Measurements from ENCODE around the gene CDH23.
A peak's percentile ranks its signal among the peaks of the same experiment; 100 is the strongest.

CDH23 gene

DNA sequence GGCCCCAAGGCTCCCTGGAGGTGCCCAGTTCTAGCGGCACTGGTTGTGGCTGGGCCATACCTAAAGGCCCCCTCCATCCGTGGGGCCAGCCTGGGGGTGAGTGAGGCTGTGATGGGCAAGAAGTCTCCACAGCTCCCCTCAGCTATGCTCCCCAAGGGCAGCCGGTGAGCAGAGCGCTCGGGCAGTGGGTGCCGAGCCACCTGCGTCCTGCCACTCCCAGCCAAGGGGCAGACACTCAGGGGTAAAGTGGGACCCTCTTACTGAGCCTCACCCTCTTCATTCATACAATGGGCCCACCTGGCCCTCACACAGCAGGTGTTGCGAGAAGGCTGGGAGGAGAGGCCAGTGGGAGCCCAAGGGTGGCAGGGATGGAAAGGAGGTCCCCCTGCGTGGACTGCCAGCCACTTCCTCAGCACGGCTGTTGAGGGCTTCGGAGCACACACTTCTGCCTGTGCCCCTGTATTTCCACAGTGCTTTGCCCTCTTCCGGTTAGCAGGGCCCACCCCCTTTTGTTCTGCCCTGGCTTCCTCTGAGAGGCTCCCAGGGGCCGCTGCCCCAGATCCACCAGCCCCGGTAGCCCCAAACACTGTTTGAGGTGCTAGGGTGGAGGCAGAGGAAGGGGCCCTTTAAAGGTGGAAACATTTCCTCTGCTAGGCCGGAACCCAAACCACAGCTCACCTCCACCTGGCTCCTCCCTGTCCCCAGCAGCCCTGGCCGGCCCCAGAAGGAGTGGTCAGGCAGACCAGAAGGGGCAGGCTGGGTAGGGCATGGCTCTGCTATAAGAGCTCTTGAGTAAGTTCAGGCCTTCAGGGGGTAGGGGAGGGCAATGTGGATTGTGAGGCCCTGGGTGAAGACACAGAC, 339.2 kb downstream of the CDH23 start:
- peak; percentile 26 to 49 for DNase-seq

DNA sequence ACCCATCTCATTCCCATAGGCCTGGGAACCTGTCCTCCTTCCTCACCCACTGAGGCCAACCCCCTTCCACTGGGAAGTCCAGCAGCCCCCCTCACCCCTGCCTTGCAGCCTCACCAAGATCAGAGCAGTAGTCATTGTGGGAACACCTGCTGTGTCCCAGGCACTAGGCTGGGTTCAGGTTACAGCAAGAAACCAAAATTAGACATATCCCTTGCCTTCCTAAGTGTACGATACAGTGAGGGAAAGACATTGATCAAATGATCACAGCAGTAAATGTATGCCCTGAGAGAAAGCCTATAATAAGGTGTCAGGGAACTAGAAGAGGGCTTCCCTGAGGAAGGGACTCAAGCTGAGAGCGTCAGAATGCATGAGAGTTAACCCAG, 339.8 kb downstream of the CDH23 start:
- no peak for DNase-seq

DNA sequence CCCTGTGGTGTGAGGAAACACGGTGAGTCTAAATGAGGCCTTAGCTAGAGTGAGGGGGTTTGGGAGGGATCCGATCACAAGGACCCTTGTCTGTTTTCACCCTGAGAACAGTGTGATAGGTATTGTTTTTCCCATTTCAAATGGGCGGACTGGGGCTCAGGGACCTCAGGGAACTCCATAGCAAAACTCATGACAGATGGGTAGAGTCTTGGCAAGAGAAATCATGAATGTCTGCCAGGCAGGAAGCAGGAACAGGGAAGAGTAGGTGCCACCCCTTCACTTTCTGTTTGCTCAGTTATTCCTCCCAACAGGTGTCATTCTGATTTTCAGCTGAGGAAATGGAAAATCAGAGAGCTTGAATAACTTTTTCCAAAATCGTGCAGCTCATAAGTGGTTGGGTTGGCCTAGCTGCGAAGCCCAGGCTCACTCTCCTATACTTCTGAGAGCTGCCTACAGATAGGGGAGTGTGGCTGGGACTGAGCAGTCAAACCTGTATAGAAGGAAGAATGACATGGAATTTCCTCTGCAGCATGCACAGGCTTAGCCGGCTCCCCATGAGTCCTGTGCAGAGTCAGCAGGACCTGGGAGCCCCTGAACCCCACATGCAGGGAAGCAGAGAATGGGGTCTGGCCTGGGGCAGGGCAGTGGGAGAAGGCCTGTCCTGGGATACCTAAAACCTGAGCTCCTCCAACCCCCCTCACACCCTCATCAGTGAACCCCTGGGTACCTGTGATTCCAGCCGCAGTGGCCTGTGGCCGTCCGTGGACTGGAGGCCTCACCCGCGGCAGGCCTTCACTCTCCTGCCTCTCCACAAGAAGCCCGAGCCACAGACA, 340.5 kb downstream of the CDH23 start:
- no peak for DNase-seq

DNA sequence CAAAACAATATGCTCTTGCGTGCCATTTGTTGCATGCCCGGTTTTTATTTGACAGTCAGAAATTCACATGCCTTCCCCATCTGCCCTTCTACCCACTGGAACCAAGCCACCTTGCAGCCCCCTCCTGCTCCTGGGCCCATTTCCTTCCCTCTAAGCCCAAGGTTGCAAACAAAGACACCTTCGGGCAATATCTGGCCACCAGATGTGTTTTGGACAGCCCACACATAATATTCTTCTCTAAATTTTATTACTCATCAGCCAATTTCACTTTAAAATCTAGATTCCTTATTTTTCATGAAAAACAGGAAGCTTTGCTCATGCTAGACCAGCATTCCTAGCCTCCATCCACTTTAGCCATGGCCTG, 341.1 kb downstream of the CDH23 start:
- no peak for DNase-seq

DNA sequence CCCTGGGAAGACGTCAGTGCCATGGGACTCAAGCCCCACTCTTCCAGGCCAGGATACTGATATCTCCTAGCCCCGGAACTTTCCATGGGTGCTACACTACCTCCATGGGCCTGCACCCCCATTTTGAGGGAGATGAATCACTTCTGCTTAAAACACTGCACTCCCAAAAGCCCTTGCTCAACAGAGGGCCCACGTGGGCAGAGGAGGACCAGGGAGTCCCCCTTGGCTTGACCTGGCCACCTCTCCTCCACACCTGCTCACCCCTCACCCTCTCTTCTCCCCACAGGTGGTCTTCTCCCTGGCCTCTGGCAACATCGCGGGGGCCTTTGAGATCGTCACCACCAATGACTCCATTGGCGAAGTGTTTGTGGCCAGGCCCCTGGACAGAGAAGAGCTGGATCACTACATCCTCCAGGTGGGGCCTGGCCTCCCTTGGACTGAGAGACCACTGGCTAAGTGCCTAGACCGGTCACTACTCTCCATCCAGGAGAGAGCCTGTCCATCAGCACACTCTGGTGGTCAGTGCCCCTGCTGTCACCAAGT, 342.7 kb downstream of the CDH23 start:
- no peak for DNase-seq

DNA sequence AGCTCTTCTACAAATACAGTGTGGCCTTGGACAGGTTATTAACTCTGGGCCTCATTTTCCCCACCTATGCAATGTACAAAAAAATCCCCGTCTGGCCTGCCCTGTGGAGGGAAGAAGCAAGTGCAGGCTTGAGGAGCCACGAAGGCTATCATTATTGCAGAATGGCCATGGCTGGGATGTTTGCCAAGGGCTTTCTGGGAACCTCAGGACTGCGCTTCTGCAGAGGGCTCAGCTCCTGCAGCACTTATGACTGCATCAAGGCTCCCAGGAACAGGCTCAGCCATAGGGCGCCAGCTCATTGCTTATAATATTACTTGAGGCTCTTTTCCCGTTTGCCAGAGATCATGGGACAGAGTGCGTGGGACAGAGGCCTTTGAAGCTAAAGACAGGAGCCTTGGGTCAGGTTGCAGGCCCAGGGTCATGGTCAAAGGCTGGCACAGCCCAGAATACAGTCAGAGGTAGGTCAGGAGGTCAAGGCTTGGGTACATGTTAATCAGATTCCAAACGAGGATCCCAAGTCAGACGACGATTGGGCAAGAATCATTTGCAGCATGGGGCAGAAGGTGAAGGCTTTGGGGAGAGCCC, 343.4 kb downstream of the CDH23 start:
- peak; percentile 44 to 46 for DNase-seq

DNA sequence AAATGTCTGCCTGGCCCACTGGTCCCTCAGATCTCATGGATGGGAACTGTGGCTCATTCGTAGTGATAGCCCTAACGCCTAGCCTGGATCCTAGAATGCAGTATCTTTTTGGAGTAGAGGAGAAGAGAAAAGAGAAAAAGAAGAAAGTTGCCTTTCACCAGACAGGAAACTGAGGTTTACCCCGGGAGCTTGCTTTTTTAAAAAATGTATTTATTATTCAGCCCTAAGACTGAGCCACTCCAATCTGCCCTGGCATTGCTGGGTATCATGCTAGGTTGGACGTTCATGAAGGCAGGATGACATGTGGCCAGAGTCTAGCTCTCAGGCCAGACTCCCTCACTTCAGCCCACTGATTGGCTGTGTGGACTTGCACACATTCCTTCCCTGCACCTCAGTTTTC, 344.3 kb downstream of the CDH23 start:
- no peak for DNase-seq

DNA sequence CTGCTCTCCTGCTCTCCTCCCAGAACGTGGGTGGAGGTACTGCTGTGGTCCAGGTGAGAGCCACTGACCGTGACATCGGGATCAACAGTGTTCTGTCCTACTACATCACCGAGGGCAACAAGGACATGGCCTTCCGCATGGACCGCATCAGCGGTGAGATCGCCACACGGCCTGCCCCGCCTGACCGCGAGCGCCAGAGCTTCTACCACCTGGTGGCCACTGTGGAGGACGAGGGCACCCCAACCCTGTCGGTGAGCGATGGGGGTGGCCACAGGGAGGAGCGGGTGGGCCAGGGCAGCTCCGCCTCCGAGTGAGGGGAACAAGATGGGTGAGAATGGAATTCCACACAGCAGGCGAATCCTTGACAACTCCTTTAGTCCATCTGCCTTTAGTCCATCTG, 345.0 kb downstream of the CDH23 start:
- DNase-seq = no peak

DNA sequence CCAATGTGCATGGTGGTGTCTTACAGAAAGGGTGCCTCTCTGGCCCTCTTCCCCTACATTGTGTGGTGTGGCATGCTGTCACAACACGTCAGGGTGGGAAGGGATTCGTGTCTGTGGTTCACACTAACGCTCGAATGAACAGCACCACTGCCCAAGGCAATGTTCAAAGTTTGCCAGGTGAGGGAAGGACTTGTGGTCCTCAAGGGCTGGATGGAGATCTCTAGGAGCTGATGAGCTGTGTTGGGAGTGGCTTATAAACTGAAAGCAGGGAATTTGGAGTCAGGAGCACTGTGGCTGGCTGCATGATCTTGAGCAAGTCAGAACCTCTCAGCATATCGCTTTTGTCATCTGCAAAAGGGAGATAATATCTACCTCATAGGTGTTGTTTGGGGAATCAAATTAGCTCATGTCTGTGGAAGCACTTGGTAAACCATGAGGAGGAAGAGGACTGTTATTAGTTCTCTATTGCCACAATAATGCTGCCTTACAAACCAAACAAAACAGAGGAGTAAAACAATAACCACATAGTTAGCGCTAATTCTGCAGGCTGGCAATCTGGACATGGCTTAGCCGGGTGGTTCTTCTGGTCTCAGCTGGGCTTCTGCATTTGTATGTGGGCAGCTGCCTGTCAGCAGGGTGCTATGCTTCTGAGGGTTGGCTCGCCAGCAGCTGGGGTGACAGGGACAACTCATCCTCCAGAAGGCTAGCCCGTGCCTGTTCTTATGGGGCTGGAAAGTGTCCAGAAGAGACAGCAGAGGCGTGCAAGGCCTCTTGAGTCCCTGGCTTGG, 345.8 kb downstream of the CDH23 start:
- no peak for DNase-seq

DNA sequence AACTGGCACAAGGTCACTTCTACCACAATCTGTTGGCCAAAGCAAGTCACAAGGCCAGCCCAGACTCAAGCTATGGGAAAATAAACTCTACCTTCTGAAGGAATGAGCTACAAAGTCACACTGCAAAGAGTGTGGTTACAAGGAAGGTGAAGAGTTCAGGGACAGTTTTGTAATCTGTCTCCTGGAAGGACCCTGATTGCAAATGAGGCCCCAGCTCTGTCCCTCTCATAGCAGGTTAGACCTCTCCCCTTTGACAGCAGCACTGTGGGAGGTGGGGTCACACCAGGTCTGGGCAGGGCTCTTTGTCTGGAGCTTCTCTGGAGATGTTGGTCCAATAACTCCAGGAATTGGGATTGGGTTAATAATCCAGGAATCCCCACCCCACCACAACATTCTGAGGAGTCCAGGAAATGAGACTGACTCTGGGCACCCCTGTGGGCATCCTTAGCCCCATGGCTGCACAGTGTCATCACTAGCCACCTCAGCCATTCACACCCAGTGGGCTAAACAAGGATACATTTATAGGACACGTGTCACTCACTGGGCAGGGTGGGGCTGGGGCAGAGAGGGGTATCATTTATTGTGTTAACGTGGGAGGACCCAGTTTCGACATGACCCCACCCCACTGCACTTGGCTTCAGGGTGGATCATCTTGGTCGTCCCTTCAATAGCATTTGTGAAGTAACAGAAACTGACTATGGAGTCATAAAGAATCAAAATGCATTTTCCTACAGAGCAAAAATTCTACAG, 346.5 kb downstream of the CDH23 start:
- no peak for DNase-seq

DNA sequence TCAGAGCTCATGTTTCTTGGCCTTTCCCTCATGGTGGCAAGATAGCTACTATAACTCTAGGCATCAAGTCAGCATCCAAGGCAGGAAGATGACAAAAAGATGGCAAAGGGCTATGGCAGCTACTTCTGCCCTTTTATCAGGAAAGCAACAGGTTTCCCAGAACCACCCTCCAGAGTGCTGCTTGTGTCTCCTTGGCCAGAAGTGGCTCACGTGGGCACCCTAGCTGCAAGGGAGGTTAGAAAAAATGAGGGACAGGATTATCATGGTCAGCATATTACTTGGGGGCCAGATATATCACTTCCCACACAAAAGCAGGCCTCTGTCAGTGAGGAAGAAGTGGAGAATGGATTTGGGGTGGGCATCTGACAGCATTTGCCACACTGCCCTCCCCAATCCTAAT, 347.1 kb downstream of the CDH23 start:
- DNase-seq = no peak

DNA sequence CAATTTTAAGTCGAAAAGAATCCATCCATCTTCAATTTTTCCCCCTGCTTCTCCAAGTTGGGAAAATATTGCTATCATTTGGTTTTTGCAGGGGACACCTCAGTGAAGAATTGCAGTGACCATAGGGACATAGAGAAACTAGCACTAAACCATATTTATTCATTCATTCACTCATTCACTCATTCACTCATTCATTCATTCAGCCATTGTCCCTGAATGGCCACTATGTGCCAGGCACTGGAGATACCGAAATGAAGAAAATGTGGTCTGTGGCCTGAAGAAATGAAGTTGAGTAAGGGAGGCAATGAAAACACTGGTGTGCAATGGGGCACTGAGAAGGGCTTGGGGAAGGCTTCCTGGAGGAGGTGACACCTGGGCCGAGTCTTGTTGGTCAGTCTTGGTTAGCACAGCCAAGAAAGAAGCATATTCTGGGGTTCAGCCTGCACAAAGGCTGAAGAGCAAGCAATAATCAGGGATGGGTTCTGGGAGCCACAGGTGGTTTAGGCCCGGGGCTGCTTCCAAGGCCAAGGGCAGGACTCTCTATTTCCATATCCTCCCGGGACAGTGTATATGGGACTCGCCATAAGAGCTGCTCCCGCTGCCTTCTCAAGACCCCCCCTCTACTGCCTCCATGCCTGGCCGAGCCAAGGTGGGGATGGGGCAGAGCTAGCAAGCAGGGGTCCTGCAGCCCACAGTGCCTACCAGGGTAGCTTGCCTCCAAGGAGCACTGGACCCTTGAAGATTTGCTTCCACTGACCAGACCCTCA, 348.4 kb downstream of the CDH23 start:
- DNase-seq = no peak

DNA sequence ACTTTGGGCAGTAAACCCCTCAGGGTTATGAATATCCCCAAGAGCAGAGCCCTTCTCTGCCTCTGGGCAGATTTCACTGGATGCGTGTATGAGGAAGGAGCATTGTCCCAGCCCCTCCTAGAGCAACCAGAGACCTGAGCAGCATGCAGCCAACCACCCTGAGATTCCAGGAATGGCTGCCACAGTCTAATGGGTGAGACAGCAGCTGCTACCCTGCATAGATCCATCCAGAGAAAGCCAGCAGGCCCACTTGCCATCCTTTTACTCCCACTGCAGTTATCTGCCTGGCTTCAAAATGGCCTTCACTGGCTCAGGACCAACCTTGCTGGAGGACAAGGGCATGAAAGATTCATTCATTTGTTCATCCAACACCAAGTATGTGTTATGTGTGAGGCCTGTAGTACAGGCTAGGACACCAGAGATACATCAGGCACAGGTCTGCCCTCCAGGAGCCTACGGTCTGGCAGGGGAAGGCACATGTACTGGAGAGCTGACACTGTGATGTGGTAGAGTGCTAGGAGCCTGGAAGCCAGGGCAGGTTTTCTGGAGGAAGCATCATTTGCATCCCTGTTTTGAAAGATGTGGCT, 349.0 kb downstream of the CDH23 start:
- no peak for DNase-seq

DNA sequence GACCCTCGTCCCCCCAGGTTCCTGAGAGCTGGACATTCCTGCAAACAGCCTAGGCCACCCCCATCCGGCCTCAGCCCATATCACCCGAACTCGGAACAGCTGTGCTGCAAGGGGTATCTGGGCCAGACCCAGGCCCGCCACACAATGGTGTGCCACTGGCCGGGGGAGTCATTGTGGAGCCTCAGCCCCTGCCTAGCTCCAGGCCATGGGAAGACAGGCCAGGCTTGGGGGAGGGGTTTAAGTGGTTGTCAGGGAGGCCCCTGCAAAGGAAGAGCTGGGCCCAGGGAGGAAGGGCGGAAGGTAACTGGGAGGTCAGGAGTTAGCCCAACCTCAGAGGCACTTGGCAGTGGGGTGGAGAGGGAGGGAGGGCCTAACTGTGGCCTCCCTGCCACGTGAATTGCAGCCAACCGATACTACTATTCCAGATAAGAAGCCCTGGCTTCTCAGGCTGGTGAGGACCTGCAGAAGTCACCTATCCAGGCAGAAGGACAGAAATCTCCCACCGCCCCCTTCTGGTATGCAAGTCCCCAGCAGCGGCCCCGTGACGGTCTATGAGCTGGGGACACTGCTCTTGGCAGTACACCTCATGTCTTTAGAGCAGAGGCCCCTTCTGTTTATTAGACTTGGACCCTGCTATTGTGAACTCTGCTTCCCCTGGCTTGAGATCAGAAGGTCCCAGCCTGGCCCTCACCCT, 349.8 kb downstream of the CDH23 start:
- DNase-seq = peak; percentile 59 to 68

DNA sequence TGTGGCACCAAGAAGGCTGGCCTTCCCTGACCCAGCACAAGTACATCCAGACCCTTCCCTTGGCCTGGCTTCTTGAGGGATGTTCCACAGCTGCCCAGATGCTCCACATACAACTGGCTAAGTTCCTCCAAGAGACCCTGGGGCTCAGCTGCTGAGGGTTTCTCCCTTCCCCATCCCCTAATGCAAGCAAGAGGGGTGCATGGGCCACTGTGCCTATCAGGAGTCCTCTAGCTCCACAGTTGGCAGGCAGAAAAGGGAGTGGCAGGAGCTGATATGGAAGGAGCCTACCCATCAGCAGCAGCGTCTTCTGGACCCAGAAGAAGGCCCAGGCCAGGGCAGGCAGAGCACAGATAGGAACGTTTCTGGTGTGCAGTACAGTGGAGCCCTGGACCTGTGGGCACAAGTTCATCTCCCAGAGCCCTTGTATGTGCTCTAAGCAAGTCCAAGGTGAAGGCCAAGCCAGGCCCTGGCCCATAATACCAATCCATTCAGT, 350.4 kb downstream of the CDH23 start:
- DNase-seq = no peak

DNA sequence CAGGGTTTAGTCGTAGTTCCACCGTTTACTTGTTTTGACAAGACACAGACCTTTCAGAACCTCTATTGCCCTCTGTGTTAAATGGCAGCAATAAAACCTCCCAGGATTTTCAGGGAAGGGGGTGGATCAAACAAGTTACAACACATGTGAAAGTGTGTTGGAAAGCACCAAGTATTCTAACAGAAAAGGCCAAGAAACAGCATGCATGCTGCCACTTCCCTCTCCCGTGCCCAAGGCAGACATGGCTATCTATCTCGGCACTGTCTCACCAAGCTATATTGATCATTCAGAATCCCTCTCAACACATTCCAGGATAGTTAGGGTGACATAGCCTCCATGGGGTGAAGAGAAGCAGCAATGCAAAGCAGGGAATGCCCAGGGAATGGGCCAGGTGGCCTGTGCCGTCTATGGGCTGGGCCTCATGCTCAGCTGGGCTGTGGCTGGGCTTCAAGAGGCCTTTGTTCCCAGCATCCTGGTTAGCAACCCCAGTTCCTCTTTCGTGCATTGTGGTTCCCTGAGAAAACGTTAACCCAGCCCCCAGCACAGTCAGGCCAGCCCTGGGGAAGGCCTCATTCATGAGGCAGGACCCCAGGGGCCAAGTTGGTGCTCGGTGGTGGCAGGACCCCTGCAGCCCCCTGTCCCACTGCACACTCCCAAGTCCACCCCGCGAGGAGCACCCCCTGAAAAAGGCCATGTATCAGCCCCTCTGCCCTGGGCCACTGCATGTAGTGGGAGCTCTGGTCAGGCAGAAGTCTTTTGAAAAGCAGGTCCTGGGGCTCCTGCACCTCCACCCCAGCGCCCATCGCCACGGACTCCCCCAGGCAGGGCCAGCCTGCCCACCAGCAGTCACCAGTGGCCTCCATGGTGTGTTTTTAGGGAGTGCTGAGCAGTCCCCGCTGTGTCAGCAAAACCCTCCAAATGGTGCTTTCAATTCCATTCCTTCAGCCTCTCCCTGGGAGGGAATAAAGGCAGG, 351.1 kb downstream of the CDH23 start:
- DNase-seq = peak; percentile 90 to 94

DNA sequence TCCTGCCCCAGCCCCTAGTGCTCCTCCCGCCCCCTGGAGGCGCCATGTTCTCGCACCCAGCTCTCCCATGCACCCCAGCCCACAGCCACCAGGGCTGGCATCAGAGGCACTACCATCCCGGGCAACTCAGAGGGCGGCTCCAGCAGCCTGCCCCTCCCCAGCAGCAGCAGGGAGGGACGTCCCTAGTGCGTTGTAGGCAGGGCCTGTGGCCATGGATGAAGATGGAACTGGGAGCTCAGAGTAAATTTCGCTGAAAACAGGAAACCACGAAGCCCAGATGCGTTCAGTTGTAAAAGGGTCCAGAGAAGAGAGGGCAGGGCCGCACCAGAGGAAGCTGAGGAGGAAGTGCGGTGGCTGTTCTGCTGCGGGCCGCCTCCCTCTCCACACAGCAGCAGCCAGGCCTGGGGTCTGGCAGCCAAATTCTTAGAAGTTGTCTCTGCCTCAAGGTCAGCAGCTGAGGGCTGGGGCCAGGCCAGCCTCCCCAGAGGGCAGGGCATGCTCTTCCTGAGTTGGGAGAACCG, 352.0 kb downstream of the CDH23 start:
- DNase-seq = peak; percentile 100

DNA sequence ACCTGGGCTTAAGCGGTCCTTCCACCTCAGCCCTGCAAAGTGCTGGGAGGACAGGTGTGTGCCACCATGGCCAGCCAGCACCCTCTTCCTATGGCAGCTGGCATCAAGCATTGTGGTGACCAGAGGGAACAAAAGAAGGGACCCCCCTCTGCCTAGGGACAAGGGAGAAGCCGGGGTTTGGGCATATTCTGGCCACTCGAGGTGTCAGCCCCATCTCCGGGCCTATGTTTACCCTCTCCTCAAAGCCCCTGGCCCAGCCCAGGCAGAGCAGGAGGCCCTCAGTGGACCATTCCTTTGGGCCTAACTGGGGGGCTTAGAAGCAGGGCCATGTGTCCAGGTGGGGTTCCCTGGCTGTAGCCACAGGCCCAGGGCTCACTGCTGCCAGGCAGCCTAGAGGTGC, 352.7 kb downstream of the CDH23 start:
- DNase-seq = no peak
